Smooth muscle cell (in vitro differentiated cells): ENCODE results near the gene ZNF451. TPM values are rescaled to one million over a fixed set of nuclear protein-coding genes. Genes with fewer than 3 reads are reported as not detected.
A peak's percentile ranks its signal among the peaks of the same experiment; 100 is the strongest.

Experiments used
- DNase-seq: peaks from one replicate; lab custom pipeline; 2025; ENCODE audit not compliant: unreplicated experiment; lab: John Stamatoyannopoulos, UW
- H2AFZ ChIP-seq: fragments of 200-600 bp; sonication (generic); 2 replicates; pipeline ENCODE4 v1.6.0; 2016; ENCODE audit warnings: antibody characterized with exemption, low read depth, mild to moderate bottlenecking
- H3F3A ChIP-seq: fragments of 200-600 bp; sonication (generic); 2 replicates; pipeline ENCODE4 v1.6.0; 2017; ENCODE audit warnings: antibody characterized with exemption, low read depth
- H3K27ac ChIP-seq: fragments of 200-600 bp; sonication (generic); 2 replicates; pipeline ENCODE4 v1.5.1; 2016; ENCODE audit warnings: low read depth, mild to moderate bottlenecking
- H3K27me3 ChIP-seq: fragments of 200-600 bp; sonication (generic); 2 replicates; pipeline ENCODE4 v1.6.1; 2016; ENCODE audit warnings: low read depth, mild to moderate bottlenecking
- H3K36me3 ChIP-seq: fragments of 200-600 bp; sonication (generic); 2 replicates; pipeline ENCODE4 v1.5.1; 2016; ENCODE audit warnings: low read depth
- H3K4me1 ChIP-seq: fragments of 200-600 bp; sonication (generic); 2 replicates; pipeline ENCODE4 v1.5.1; 2016; ENCODE audit warnings: low read depth
- H3K4me2 ChIP-seq: fragments of 200-600 bp; sonication (generic); 2 replicates; pipeline ENCODE4 v1.6.0; 2016; ENCODE audit warnings: mild to moderate bottlenecking
- H3K4me3 ChIP-seq: fragments of 200-600 bp; sonication (generic); 2 replicates; pipeline ENCODE4 v1.5.1; 2016; ENCODE audit warnings: mild to moderate bottlenecking
- H3K79me2 ChIP-seq: fragments of 200-600 bp; sonication (generic); 2 replicates; pipeline ENCODE4 v1.6.0; 2016; ENCODE audit warnings: low read depth, mild to moderate bottlenecking
- H3K9ac ChIP-seq: fragments of 200-600 bp; sonication (generic); 2 replicates; pipeline ENCODE4 v1.6.0; 2016; ENCODE audit warnings: low read depth
- H3K9me3 ChIP-seq: fragments of 200-600 bp; sonication (generic); replicated peaks from 2 replicates; pipeline ENCODE4 v1.5.1; 2016; ENCODE audit warnings: low read depth
- H4K20me1 ChIP-seq: fragments of 200-600 bp; sonication (generic); 2 replicates; pipeline ENCODE4 v1.6.0; 2016; ENCODE audit warnings: low read depth
- WGBS: methylation state at CpG from one replicate; pipeline ENCODE4 v1.1.7; 2016; ENCODE audit warnings: low lambda C conversion rate; 5-methylcytosine and 5-hydroxymethylcytosine counted together
- polyA plus RNA-seq: library from polyadenylated mRNA; unstranded; fragments of >200 nt; fragmentation: Nextera tagmentation; extraction: Ambion mirVana; gene quantifications from 2 replicates; pipeline ENCODE4 v1.2.1, GENCODE V29; 2016
- total RNA-seq: library from RNA; depleted of rRNA; stranded (reverse); fragments of >200 nt; gene quantifications from 2 replicates; pipeline ENCODE4 v1.2.3, GENCODE V29; 2014
- TF ChIP-seq, protein P1 (sequence below): fragments of 200-600 bp; sonication (generic); IDR thresholded peaks from 2 replicates; pipeline ENCODE4 v1.5.1; 2017; ENCODE audit warnings: borderline replicate concordance, mild to moderate bottlenecking, antibody characterized with exemption; ENCODE audit not compliant: insufficient read depth, poor library complexity, severe bottlenecking

Gene ZNF451
- total and polyA plus RNA-seq, 2 experiments from 2014 or later, result 21.1 to 76.5 TPM

DNA sequence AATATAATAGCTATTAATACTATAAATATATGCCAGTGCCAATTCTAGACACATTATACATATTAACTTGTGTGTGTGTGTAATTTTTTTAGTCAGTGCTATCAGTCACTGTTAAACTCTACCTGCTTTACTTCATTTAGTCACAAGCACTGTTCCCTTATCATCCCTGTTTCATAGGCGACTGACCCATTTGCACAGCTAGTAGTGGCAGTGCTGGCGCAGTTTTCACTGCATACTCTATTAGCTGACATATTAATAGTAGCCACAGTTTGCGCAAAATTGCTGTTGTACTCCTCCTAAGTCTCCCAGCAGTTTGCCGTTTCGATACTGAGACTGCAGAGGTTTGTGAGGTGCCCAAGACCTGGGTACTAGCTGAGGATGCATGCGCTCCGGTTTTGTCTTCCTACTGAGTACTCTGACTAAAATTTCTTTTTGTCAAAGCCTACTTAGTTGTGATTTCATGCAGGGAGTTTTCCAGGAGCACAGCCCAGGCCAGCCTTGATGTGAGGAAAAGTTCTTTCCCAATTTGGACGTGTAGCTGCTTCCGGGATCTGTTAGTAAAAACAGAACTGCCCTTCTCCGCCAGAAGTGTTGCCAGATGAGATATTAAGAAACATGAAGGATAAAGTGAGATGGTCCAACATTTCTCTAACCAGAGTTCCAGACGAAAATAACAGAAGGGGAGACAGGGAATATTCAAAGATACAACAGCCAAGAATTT lies 87.7 kb downstream of the ZNF451 start:
- Histone ChIP-seq H3K9ac (no peak overlapping the region), H3K4me2 (peak overlapping the region; percentile 33), H3F3A (peaks cover 40% of the 10 kb centered on the region), H3K9me3 (no peaks in the 10 kb centered on the region), H4K20me1 (peaks cover 57% of the 10 kb centered on the region), H3K27me3 (no peaks in the 10 kb centered on the region), H3K36me3 (no peaks in the 10 kb centered on the region), H2AFZ (no peak overlapping the region), H3K27ac (peak overlapping the region; percentile 65), H3K79me2 (peaks cover 87% of the 10 kb centered on the region), H3K4me1 (peaks cover 17% of the 10 kb centered on the region), H3K4me3 (no peak overlapping the region)
- no peak for DNase-seq
- TF ChIP-seq, protein P1, sequence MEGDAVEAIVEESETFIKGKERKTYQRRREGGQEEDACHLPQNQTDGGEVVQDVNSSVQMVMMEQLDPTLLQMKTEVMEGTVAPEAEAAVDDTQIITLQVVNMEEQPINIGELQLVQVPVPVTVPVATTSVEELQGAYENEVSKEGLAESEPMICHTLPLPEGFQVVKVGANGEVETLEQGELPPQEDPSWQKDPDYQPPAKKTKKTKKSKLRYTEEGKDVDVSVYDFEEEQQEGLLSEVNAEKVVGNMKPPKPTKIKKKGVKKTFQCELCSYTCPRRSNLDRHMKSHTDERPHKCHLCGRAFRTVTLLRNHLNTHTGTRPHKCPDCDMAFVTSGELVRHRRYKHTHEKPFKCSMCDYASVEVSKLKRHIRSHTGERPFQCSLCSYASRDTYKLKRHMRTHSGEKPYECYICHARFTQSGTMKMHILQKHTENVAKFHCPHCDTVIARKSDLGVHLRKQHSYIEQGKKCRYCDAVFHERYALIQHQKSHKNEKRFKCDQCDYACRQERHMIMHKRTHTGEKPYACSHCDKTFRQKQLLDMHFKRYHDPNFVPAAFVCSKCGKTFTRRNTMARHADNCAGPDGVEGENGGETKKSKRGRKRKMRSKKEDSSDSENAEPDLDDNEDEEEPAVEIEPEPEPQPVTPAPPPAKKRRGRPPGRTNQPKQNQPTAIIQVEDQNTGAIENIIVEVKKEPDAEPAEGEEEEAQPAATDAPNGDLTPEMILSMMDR, result no peak
- WGBS, result 70% methylated on average over 11 of the region's 11 CpGs

DNA sequence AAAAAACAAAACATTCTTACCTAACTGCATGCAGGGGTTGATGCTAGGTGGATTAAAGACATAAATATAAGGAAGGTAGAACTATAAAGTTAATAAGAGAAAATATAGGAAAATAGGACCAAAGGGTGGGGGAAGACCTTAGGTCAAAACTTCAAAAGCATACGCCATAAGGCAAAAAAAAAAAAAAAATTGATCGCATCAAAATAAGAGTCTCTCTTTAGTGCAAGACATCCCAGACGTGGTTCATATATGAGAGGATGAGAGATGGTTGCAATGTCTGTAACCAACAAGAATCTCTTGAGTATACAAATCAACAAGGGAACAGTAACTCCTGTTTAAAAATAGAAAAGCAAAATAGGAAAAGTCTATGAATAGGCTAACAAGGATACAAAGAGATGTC lies 90.6 kb downstream of the ZNF451 start:
- no peak overlapping the region for H3K4me3 ChIP-seq
- no peak for DNase-seq
- H3F3A ChIP-seq, result peaks cover 42% of the 10 kb centered on the region
- H3K36me3 ChIP-seq, result peaks cover 10% of the 10 kb centered on the region
- H3K27me3 ChIP-seq, result no peaks in the 10 kb centered on the region
- no peaks in the 10 kb centered on the region for H3K4me1 ChIP-seq
- peaks cover 40% of the 10 kb centered on the region for H4K20me1 ChIP-seq
- no peak overlapping the region for H2AFZ ChIP-seq
- H3K9me3 ChIP-seq, result no peaks in the 10 kb centered on the region
- WGBS, result 71% methylated on average over 3 of the region's 3 CpGs
- no peak overlapping the region for H3K4me2 ChIP-seq
- H3K9ac ChIP-seq, result no peak overlapping the region
- peak overlapping the region; percentile 65 for H3K27ac ChIP-seq
- H3K79me2 ChIP-seq, result peaks cover 59% of the 10 kb centered on the region
- TF ChIP-seq, protein P1, result no peak

DNA sequence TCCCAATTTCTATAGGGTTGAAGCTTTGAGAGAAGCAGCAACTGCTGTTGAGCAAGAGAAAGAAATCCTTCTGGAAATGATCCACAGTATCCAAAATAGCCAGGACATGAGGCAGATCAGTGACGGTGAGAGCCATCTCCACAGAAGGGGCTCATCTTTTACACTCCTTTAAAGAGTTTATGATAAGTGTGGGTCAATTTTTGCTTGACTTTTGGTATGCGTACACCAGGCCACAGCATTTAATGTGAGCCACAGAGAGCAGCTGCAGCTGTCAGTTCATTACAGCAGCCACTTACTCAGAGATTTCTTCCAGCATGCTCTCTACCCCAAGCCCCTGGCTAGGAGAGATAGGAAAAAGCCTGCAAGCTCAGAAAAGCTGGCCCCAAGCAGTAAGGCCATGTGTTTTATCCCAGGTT lies 92.0 kb downstream of the ZNF451 start:
- no peak overlapping the region for H2AFZ ChIP-seq
- DNase-seq, result no peak
- H3K9me3 ChIP-seq, result no peaks in the 10 kb centered on the region
- peak overlapping the region; percentile 46 for H3K27ac ChIP-seq
- peaks cover 10% of the 10 kb centered on the region for H3K36me3 ChIP-seq
- peaks cover 31% of the 10 kb centered on the region for H4K20me1 ChIP-seq
- TF ChIP-seq, protein P1, result no peak
- H3F3A ChIP-seq, result peaks cover 37% of the 10 kb centered on the region
- WGBS, result 34% methylated on average over 2 of the region's 2 CpGs
- H3K27me3 ChIP-seq, result no peaks in the 10 kb centered on the region
- peaks cover 48% of the 10 kb centered on the region for H3K79me2 ChIP-seq
- no peaks in the 10 kb centered on the region for H3K4me1 ChIP-seq
- H3K4me3 ChIP-seq, result no peak overlapping the region
- H3K4me2 ChIP-seq, result peak overlapping the region; percentile 4
- no peak overlapping the region for H3K9ac ChIP-seq

DNA sequence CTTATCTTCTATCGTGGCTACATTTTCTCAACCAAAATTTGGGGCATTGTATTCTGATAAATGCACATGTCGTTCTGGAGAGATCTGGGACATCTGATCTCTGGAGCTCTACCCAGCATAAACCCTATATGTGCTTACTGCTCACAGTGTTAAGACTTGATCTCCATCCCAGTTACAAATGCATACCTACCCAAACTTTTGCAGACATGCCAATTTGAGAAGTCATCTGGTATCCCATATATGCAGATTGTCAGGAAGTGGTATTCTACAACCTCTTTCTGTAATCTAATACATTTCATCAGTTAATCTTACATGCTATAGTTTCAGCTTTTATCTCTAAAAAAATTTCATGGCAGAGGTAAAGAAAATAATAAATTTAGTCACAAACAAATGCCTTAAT lies 93.3 kb downstream of the ZNF451 start:
- Histone ChIP-seq H4K20me1 (peaks cover 22% of the 10 kb centered on the region), H3K4me3 (no peak overlapping the region), H3K4me2 (no peak overlapping the region), H3K27ac (peak overlapping the region; percentile 46), H3F3A (peaks cover 29% of the 10 kb centered on the region), H3K27me3 (no peaks in the 10 kb centered on the region), H3K36me3 (peaks cover 10% of the 10 kb centered on the region), H3K4me1 (no peaks in the 10 kb centered on the region), H3K9ac (no peak overlapping the region), H3K79me2 (peaks cover 39% of the 10 kb centered on the region), H2AFZ (no peak overlapping the region), H3K9me3 (no peaks in the 10 kb centered on the region)
- WGBS, result 91% methylated on average over 2 of the region's 2 CpGs
- TF ChIP-seq, protein P1, result no peak
- no peak for DNase-seq
